Heart right ventricle (tissue), 16 donors: ENCODE results near the gene SCYGR7. TPM values are rescaled to one million over a fixed set of nuclear protein-coding genes. Genes with fewer than 3 reads are reported as not detected.
"Not testable (repeated sequence)": the region's sequence is repeated elsewhere in the genome, so short reads cannot be mapped to it uniquely, and the experiment has no call there.

ENCODE experiments used
- ATAC-seq, 8 donors: fragments of 200-7000 bp; cut with Tn5 transposase; one replicate each; pipeline ENCODE4 v1.9.1; 2020; ENCODE audit warnings: mild to moderate bottlenecking in 8 of 8, moderate library complexity in 8 of 8, moderate number of reproducible peaks in 1 of 8
- DNase-seq, 2 donors: peaks; one replicate each; pipeline ENCODE4 v3.0.0-alpha.2; 2020
- H3K27ac ChIP-seq, 10 donors: fragments of 200-600 bp; sonication (generic) in 2 of 10; one replicate each; pipeline versions ENCODE4 v1.5.0 to v1.8.0; 2020 to 2022; ENCODE audit warnings: mild to moderate bottlenecking in 3 of 10
- H3K27me3 ChIP-seq, 7 donors: fragments of 200-600 bp; one replicate each; pipeline ENCODE4 v1.8.0; 2021 to 2022; ENCODE audit warnings: mild to moderate bottlenecking in 2 of 7
- H3K36me3 ChIP-seq, 9 donors: fragments of 200-600 bp; sonication (generic) in 1 of 9; one replicate each; pipeline versions ENCODE4 v1.5.0 to v1.8.0; 2020 to 2022; ENCODE audit warnings: mild to moderate bottlenecking in 2 of 9
- H3K4me1 ChIP-seq, 9 donors: fragments of 200-600 bp; sonication (generic) in 1 of 9; one replicate each; pipeline versions ENCODE4 v1.5.0 to v1.8.0; 2020 to 2022; ENCODE audit warnings: mild to moderate bottlenecking in 4 of 9
- H3K4me3 ChIP-seq, 10 donors: fragments of 200-600 bp; sonication (generic) in 2 of 10; one replicate each; pipeline versions ENCODE4 v1.5.0 to v1.8.0; 2020 to 2022; ENCODE audit warnings: mild to moderate bottlenecking in 7 of 10, moderate library complexity in 2 of 10
- H3K9me3 ChIP-seq, 11 donors: fragments of 200-600 bp in 10 of 11; sonication (generic) in 2 of 11; one replicate each; pipeline versions ENCODE4 v1.5.0 to v1.8.0; 2013 to 2022; ENCODE audit warnings: mild to moderate bottlenecking in 2 of 11, control low read depth in 1 of 11, moderate library complexity in 1 of 11
- CTCF ChIP-seq, 9 donors: fragments of 200-600 bp; sonication (generic) in 2 of 9; IDR thresholded peaks; one replicate each; pipeline versions ENCODE4 v1.5.0 to v1.8.0; 2021 to 2022; ENCODE audit warnings: antibody characterized with exemption in 9 of 9, mild to moderate bottlenecking in 5 of 9, moderate library complexity in 1 of 9
- WGBS, 2 donors: extraction: QIAGEN DNeasy Blood & Tissue Kit; methylation state at CpG; one replicate each; pipeline ENCODE4 v1.1.7; 2013; ENCODE audit warnings: inconsistent platforms in 1 of 2; 5-methylcytosine and 5-hydroxymethylcytosine counted together
- intact Hi-C, 10 donors: fragments of 100-400 bp; cut with DNase I; formaldehyde crosslinking; loops; one replicate each; pipeline versions ENCODE4 v1.11.1 to v1.14.2; 2022
- polyA plus RNA-seq, 2 donors: library from polyadenylated mRNA; stranded (reverse); fragments of 200-250 nt; gene quantifications; one replicate each; pipeline ENCODE4 v1.2.3, GENCODE V29; 2013
- total RNA-seq, 10 donors: library from RNA; stranded (reverse); fragmentation: NEBNext Ultra II Directional in 3 of 10; extraction: Animal tissue kit (Norgen Biotek cat#: 25700) in 3 of 10; gene quantifications; one replicate each; pipeline versions ENCODE4 v1.2.1 to v1.2.4, GENCODE V29; 2021 to 2023
- donor health status: Arrhythmogenic right ventricular cardiomyopathy.
- donor health status: ischemic (EF 13 %, LVEDD 7.1; RV severe dilation, severe dysfunction).
- donor health status: healthy with polysubstance abuse.
- donor health status: DM: no; HTN: yes; CAD: no.
- donor health status: DM: no; HTN: no; CAD: no.
- donor health status: ischemic (EF 25% LVEDD 6.9; RV normal size, moderate dysfunction).
- donor health status: ischemic (EF 25% LVEDD 5.7; RV mildly dilated, moderate dysfunction).
- donor health status: healthy.
- donor health status: DM: yes; HTN: yes; CAD: no.
- donor health status: Ischemic cardiomyopathy.
- donor health status: ischemic (EF 35%, LVEDD 5.7; RV mildly dilated, moderate dysfunction).
- donor health status: nonischemic (EF 11% LVEDD 7.7; RV severe dilation, severe dysfunction).
- donor health status: DM: yes; HTN: yes; CAD: no.
- donor health status: PGD.
- donor health status: ischemic (EF 29% LVEDD 5.4; RV normal size, mild dysfunction).
- donor health status: nonischemic (EF 23%, LVEDD 6.1; RV moderate dilation, normal function).

Gene SCYGR7
- total and polyA plus RNA-seq, 12 donors: not detected

GRCh38 chr2:227717687-227718567 is 10.2 kb upstream of the SCYGR7 start, which contains the start of gene SLC19A3:
SLC19A3 (minus strand) TSS chr2:227718028; CDS start chr2:227702318, 15,710 bp downstream.
- Histone ChIP-seq H3K27ac (peak within 1 kb of the TSS in 3 of 10 donors; percentile 19 to 68 (median 36)), H3K27me3 (peaks cover 0 to 18% (median 7%) of the 10 kb centered on the region in 7 donors), H3K4me1 (peaks cover 0 to 16% (median 11%) of the 10 kb centered on the region in 9 donors), H3K9me3 (no peaks in the 10 kb centered on the region), H3K4me3 (peak within 1 kb of the TSS in 9 of 10 donors; percentile 5 to 53 (median 46)), H3K36me3 (no peaks in the 10 kb centered on the region)
- peak; percentile 86 to 97 (median 92) for ATAC-seq
- 4 to 6% methylated on average over 35 of the region's 35 CpGs for WGBS, 2 donors
- intact Hi-C loops: no loop called here
- TF ChIP-seq CTCF (IDR thresholded peaks at IDR 0.05): no peak
- peak; percentile 81 to 83 for DNase-seq

DNA sequence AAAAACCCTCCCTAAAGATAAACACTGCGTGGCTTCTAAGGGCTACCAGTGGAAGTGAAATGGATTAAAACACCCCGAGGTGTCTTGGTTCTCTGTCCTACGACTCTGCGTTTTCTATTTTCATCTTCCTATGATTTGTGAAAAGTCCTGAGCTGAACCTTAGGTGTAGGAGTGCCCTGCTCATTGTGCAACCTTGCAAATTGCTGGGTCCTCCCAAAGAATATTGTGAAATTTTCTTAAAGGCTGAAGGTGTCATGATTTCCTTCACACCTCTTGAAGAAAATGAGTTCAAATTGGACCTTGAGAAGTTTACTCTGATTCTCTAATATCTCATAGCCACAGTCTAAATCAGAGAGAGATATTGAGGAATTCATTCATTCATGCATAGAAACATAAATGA is 8.5 kb upstream of the SCYGR7 start:
- Histone ChIP-seq H3K27ac (no peak overlapping the region), H3K9me3 (no peaks in the 10 kb centered on the region), H3K27me3 (peaks cover 0 to 25% (median 8%) of the 10 kb centered on the region in 7 donors), H3K36me3 (no peaks in the 10 kb centered on the region), H3K4me3 (no peak overlapping the region), H3K4me1 (peaks cover 0 to 16% (median 11%) of the 10 kb centered on the region in 9 donors)
- ATAC-seq (no peak), DNase-seq (no peak)
- intact Hi-C loops: no loop called here
- no peak for TF ChIP-seq CTCF (IDR thresholded peaks at IDR 0.05)
- WGBS, 2 donors: 94 to 97% methylated on average over 4 of the region's 4 CpGs

DNA sequence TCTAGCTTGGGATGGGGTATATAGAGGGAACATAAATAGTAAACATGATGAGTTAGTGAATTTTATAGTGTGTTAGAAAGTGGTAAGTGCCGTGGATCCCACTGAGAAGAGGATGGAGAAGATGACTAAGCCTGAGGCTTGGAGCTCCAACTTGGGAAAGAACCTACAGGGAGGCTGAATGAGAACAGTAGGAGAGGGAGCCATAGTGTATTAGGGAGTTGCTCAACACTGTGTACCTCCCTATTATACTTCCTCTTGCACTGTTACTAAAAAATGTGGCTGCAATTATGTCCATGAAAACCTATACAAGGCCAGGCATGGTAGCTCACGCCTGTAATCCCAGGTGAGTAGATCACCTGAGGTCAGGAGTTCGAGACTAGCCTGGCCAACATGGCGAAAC is 7.5 kb upstream of the SCYGR7 start:
- DNase-seq: no peak
- 90 to 93% methylated on average over 4 of the region's 4 CpGs for WGBS, 2 donors
- H3K9me3 ChIP-seq: no peaks in the 10 kb centered on the region
- intact Hi-C loops: no loop called here
- H3K4me3 ChIP-seq: no peak overlapping the region
- peaks cover 0 to 28% (median 8%) of the 10 kb centered on the region in 7 donors for H3K27me3 ChIP-seq
- peaks cover 0 to 16% (median 11%) of the 10 kb centered on the region in 9 donors for H3K4me1 ChIP-seq
- no peak for ATAC-seq
- TF ChIP-seq CTCF (IDR thresholded peaks at IDR 0.05): no peak
- no peaks in the 10 kb centered on the region for H3K36me3 ChIP-seq
- H3K27ac ChIP-seq: no peak overlapping the region

GRCh38 chr2:227722821-227723220 is 5.3 kb upstream of the SCYGR7 start:
- H3K36me3 ChIP-seq, H3K9me3 ChIP-seq, H3K4me3 ChIP-seq, intact Hi-C loops, H3K4me1 ChIP-seq, H3K27ac ChIP-seq, DNase-seq, ATAC-seq: not testable (repeated sequence)
- WGBS, 2 donors: 76 to 78% methylated on average over 7 of the region's 7 CpGs
- H3K27me3 ChIP-seq: peaks cover 0 to 28% (median 8%) of the 10 kb centered on the region in 7 donors
